GM21529 (cell line): ENCODE results near the gene PHF14.
A peak's percentile ranks its signal among the peaks of the same experiment; 100 is the strongest.
"Not testable (repeated sequence)": the region's sequence is repeated elsewhere in the genome, so short reads cannot be mapped to it uniquely, and the experiment has no call there.

Source experiments
- ATAC-seq: cut with Tn5 transposase; IDR thresholded peaks from one replicate; pipeline ENCODE4 v1.9.1; 2021; ENCODE audit not compliant: unreplicated experiment

The PHF14 gene

GRCh38 chr7:10973061-10973941 lies at the start of gene PHF14:
Gene PHF14 (plus strand): TSS chr7:10973872. CDS start chr7:10974324, 452 bp downstream.
- ATAC-seq: peak; percentile 96

- ATAC-seq: no peak
Observed at GRCh38 chr7:10924370-10924769, 49.3 kb upstream of the PHF14 start.

GRCh38 chr7:10928203-10928602 lies 45.5 kb upstream of the PHF14 start:
- ATAC-seq: not testable (repeated sequence)

GRCh38 chr7:10930551-10930950 lies 43.1 kb upstream of the PHF14 start:
- no peak for ATAC-seq

GRCh38 chr7:10931161-10931560 lies 42.5 kb upstream of the PHF14 start:
- ATAC-seq: no peak

- ATAC-seq: no peak
Observed at GRCh38 chr7:10934292-10934691, 39.4 kb upstream of the PHF14 start.

- ATAC-seq: peak; percentile 6
Observed at GRCh38 chr7:10939237-10939910, 34.3 kb upstream of the PHF14 start.

- ATAC-seq: peak; percentile 88
Observed at GRCh38 chr7:10939911-10940703, 33.6 kb upstream of the PHF14 start.

- no peak for ATAC-seq
Observed at GRCh38 chr7:10940704-10941355, 32.8 kb upstream of the PHF14 start.

- no peak for ATAC-seq
Observed at GRCh38 chr7:10950494-10950893, 23.2 kb upstream of the PHF14 start.

- ATAC-seq: not testable (repeated sequence)
Observed at GRCh38 chr7:10950974-10951578, 22.6 kb upstream of the PHF14 start.

- ATAC-seq: no peak
Observed at GRCh38 chr7:10952588-10952987, 21.1 kb upstream of the PHF14 start.

GRCh38 chr7:10953078-10953750 lies 20.5 kb upstream of the PHF14 start:
- ATAC-seq: not testable (repeated sequence)

- ATAC-seq: no peak
Observed at GRCh38 chr7:10956528-10956927, 17.1 kb upstream of the PHF14 start.

GRCh38 chr7:10960242-10960641 lies 13.4 kb upstream of the PHF14 start:
- ATAC-seq: not testable (repeated sequence)

- not testable (repeated sequence) for ATAC-seq
Observed at GRCh38 chr7:10965016-10965415, 8.7 kb upstream of the PHF14 start.

- ATAC-seq: no peak
Observed at GRCh38 chr7:10972174-10972573, 1.5 kb upstream of the PHF14 start.

GRCh38 chr7:10973942-10974911 lies 555 bp downstream of the PHF14 start:
- ATAC-seq: peak; percentile 35

- ATAC-seq: no peak
Observed at GRCh38 chr7:10977113-10977512, 3.4 kb downstream of the PHF14 start.
